ENCODE measurements around the gene SATB2. TPM values are rescaled to one million over a fixed set of nuclear protein-coding genes. Genes with fewer than 3 reads are reported as not detected.

SATB2 gene
- total RNA-seq, 1 donor from 2014 or later, result 2.7 TPM

DNA sequence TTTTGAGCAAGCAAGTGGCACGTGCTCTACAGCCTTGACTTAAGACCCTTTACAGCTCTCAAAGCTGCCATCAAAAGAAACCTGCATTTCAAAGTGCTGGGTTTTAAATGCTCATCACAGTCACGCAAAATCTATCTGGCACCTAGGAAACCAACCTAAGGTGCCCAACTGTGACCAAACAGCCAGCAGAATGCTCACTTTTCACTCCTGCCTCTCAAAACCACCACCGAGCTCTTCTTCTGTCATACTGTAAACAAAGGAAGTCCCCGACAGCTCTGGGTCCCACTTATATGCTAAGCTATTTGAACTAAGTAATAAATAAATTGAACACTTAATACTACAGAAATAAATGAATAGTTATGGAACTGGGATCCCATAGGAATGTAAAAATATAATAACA lies 33.6 kb downstream of the SATB2 start:
- no peak overlapping the region for H3K4me3 ChIP-seq (ENCODE audit: low read depth, low read length)
- no peak for DNase-seq (ENCODE audit: low read depth)
- TF ChIP-seq, protein P1, sequence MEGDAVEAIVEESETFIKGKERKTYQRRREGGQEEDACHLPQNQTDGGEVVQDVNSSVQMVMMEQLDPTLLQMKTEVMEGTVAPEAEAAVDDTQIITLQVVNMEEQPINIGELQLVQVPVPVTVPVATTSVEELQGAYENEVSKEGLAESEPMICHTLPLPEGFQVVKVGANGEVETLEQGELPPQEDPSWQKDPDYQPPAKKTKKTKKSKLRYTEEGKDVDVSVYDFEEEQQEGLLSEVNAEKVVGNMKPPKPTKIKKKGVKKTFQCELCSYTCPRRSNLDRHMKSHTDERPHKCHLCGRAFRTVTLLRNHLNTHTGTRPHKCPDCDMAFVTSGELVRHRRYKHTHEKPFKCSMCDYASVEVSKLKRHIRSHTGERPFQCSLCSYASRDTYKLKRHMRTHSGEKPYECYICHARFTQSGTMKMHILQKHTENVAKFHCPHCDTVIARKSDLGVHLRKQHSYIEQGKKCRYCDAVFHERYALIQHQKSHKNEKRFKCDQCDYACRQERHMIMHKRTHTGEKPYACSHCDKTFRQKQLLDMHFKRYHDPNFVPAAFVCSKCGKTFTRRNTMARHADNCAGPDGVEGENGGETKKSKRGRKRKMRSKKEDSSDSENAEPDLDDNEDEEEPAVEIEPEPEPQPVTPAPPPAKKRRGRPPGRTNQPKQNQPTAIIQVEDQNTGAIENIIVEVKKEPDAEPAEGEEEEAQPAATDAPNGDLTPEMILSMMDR (conservative IDR thresholded peaks at IDR 0.05; ENCODE audit: low read depth, low read length), result no peak

GRCh38 chr2:199419428-199419827 lies 38.3 kb downstream of the SATB2 start:
- TF ChIP-seq, protein P1 (conservative IDR thresholded peaks at IDR 0.05; ENCODE audit: low read depth, low read length), result no peak
- DNase-seq (ENCODE audit: low read depth), result no peak
- H3K4me3 ChIP-seq (ENCODE audit: low read depth, low read length), result no peak overlapping the region

DNA sequence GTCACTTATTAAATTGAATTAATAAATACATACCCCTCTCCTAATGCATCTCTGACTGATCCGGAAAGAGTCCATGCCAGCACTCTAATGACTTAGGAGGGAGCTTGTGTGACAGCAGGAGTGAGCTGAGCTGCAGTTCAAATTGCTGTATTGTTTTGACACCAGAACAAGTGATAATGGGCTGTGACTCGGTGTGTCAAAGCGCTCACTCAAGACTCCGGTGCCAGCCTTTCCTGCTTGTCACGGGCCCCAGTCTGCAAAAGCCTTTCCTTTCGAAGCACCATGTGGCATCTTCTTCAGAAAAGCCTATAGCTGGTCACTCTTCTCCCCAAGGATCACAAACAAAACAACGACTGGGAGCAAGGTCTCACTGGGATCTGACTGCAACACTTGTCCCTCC lies 43.3 kb downstream of the SATB2 start:
- TF ChIP-seq, protein P1 (conservative IDR thresholded peaks at IDR 0.05; ENCODE audit: low read depth, low read length), result no peak
- no peak overlapping the region for H3K4me3 ChIP-seq (ENCODE audit: low read depth, low read length)

GRCh38 chr2:199414001-199414400 lies 43.7 kb downstream of the SATB2 start:
- TF ChIP-seq, protein P1 (conservative IDR thresholded peaks at IDR 0.05; ENCODE audit: low read depth, low read length), result no peak
- no peak overlapping the region for H3K4me3 ChIP-seq (ENCODE audit: low read depth, low read length)
- DNase-seq (ENCODE audit: low read depth), result no peak

More for the DNA sequence above, 43.3 kb downstream of the SATB2 start:
- DNase-seq (ENCODE audit: low read depth), result no peak

- no peak for DNase-seq (ENCODE audit: low read depth)
- TF ChIP-seq, protein P1 (conservative IDR thresholded peaks at IDR 0.05; ENCODE audit: low read depth, low read length), result no peak
- H3K4me3 ChIP-seq (ENCODE audit: low read depth, low read length), result no peak overlapping the region
Observed at GRCh38 chr2:199409759-199410529, 47.8 kb downstream of the SATB2 start.

- TF ChIP-seq, protein P1 (conservative IDR thresholded peaks at IDR 0.05; ENCODE audit: low read depth, low read length), result no peak
- no peak overlapping the region for H3K4me3 ChIP-seq (ENCODE audit: low read depth, low read length)
- no peak for DNase-seq (ENCODE audit: low read depth)
Observed at GRCh38 chr2:199407421-199407820, 50.3 kb downstream of the SATB2 start.

GRCh38 chr2:199405241-199405640 lies 52.5 kb downstream of the SATB2 start:
- TF ChIP-seq, protein P1 (conservative IDR thresholded peaks at IDR 0.05; ENCODE audit: low read depth, low read length), result peak; percentile 56
- DNase-seq (ENCODE audit: low read depth), result no peak
- H3K4me3 ChIP-seq (ENCODE audit: low read depth, low read length), result no peak overlapping the region
